Nucleus accumbens (tissue), 56 donors: Measurements from ENCODE around the gene NME9.

Experiments
- DNase-seq, 56 donors: peaks; one replicate each; lab custom pipeline; 2025; lab: John Stamatoyannopoulos, UW

The NME9 gene

DNA sequence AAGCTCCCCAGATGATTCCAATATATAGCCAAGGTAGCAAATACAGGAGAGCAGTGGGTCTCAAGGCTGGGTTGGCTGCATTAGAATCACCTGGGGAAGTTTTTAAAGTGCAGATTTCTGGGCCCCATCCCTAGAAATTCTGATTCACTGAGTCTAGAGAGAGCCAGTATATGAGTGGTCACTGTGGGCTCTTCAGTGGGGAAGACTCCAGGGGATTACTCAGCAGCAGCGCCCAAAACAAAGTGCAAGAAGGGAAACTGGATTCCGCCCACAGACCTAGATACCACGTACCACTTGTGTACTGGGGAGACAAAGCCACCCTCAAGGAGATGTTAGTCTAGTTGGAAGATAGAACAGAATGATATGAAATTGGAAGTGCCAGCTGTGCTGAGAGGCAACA lies 40.0 kb downstream of the NME9 start:
- no peak for DNase-seq

GRCh38 chr3:138289260-138289659 lies 40.4 kb downstream of the NME9 start:
- no peak for DNase-seq

DNA sequence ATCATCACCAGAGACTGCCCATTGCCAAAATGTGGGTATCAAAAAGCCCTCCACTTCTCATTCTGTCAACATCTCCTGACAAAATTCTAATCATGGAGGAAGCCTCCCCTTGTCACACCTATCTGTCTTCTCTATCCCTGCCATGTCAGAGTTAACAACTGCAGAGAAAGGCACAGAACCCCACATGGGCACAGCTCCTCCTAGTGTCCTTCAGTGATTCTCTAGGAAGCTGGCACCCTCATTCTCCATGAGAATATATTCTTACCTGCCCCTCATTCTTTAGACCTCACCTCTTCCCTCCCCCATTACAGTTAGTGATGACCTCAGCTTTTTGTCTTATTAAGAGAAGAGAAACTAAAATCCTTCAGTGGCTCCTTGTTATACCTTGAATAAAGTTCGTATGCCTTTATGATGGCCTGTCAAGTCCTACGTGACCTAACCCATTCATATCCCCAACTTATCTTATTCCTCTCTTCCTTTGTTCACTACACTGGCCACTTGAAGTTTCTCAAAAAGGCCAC lies 44.6 kb downstream of the NME9 start:
- no peak for DNase-seq

DNA sequence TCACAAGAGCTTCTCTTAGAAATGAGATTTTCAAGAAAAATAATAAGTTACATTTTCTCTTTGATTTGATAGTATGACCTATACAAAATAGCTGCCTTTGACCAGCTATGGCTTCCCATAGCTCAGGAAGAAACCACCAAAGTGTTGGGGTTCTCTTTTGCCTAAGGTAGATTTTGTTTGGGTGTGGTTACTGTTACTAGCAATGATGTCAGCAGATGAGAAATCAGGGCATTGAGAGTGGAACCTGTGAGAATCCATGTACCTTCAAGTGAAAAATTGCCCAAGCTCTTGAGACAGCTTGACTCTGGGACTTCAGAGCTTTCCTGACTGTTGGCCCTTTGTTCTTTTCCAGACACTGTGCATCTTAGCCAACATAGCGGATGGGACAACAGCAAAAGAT lies 45.6 kb downstream of the NME9 start:
- no peak for DNase-seq

DNA sequence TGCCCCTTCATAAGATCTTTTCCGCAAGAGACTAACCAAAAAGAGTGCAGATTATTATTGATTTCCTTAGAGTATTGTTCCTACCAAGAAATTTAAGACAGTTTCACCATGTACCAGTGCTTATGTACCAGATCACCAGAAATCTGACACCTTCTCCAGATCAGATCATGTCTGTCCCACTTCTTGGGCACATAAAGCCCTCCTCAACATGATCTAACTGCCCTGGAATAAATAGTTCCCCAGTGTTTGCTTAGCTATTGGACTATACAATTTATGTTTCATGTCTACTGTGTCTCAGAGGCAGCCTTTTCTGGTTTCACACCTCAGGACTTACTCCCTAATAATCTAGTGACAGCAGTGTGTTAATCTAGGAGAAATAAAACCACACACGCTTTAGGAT lies 46.8 kb downstream of the NME9 start:
- DNase-seq: no peak

GRCh38 chr3:138281561-138281960 lies 48.1 kb downstream of the NME9 start:
- no peak for DNase-seq

- DNase-seq: no peak
Measured at GRCh38 chr3:138271189-138271794, 58.4 kb downstream of the NME9 start.

DNA sequence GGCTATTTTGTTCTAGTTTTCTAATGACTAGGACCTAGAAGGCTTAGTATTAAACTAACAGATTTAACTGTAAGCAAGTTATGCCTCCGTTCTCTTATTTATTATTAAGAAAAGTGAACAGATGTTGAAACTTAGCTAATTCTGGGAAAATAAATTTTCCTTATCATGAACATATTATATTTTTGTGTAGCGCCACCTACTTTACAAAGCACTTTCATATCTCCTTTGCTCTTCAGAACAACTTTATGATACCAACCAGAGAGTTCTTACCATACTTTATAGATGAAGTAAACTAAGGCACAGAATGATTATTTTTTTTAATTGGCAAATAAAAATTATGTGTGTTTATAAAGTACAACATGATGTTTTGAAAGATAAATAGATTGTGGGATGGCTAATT lies 59.4 kb downstream of the NME9 start:
- DNase-seq: no peak

GRCh38 chr3:138267083-138267482 lies 62.6 kb downstream of the NME9 start:
- no peak for DNase-seq

- no peak for DNase-seq
Measured at GRCh38 chr3:138265745-138266144, 63.9 kb downstream of the NME9 start.

DNA sequence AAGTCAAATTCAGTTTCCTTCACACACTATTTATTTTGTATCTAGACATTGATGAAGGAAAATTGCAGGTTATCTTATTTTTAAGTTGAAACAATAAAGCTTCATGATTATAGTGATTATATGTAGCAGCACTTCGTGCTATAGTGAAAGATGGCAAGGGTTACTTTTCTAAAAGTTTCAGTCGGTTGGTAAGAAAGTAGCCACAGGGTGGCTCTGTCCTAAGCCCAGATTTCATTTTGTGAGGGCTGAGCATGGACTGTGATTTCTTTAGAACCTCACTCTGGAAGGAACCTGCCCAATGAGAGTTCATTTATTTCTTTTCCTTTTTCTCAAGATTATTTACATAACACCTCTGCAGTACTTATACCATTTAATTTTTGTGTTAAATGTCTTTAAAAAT lies 66.5 kb downstream of the NME9 start:
- peak in 1 of 56 donors; percentile 4 for DNase-seq

DNA sequence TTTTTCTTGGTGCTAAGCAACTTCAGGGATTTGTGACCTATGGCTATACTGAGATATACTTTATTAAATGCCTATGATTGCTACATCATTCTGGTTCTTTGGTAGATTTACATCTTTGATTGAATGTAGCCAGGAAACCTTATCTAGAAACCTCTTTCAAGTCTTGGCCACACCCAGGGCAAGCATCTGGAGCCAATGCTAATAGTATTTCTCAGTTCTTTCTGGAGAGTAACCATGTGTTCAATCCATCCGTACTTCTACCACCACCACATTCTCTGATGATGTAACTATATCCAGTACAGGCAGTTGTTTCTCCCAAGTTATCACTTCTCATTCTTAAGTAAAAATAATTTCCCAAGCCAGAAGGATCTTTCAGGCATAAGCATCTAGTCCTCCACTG lies 69.0 kb downstream of the NME9 start:
- DNase-seq: no peak

- DNase-seq: no peak
Measured at GRCh38 chr3:138259126-138259525, 70.5 kb downstream of the NME9 start.

DNA sequence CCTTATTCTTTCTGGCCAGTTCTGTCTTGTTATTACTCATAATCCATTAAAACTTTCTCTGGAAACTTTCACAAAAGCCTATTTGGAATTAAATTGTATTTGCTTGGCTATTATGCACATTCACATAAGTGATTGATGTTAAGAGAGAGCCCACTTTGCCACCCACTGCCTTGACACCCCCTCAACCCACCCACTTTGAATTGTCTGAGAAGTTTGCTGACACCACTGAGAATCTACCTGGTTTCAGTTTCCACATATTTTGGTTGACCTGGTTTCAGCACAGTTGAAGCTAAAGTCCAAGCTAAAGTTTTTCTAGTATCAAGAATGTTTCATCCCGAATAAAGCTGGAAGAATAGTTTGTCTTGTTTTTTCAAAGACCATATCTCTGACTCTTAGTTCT lies 71.7 kb downstream of the NME9 start:
- no peak for DNase-seq

DNA sequence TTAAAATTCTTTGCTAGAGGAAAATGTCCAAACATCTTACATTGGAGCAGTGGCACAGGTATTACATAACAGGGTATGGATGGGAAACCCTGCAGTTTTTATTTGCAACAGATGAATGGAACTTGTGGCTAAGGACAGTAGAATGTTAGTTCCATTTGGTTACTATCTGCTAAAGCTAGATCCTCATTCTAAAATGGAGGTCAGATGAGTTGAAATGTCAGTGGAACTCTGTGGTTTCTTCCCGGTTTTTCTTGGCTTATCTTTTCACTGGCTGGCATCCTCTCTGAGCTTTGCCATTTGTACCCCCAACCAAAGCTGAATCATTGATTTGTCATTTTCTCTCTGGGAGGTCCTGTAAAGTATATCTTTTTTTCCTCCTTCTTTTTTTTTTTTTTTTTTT lies 73.6 kb downstream of the NME9 start:
- DNase-seq: no peak

- no peak for DNase-seq
Measured at GRCh38 chr3:138254216-138254615, 75.4 kb downstream of the NME9 start.

DNA sequence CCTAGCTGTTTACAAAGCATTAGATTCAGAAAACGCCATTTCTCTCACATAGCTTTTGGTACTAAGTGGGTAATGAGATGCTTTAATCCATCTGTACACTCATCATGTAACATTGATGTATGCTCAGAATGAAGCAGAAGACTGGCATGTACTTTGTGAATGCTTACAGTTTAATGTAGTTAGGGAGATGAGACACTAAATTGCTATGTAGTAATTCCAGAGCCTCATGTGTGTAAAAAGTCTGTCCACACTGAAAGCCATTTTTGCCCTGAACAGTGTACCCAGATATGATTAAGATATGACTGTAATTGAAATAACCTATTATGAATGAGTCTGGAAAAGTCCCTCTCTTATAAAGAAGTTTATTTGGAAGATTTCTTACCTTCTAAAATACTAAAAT lies 76.0 kb downstream of the NME9 start:
- no peak for DNase-seq
